SKM-1 (cell line): ENCODE measurements around the gene SRRM3.
"Not testable (repeated sequence)": the region's sequence is repeated elsewhere in the genome, so short reads cannot be mapped to it uniquely, and the experiment has no call there.

Experiments used
- DNase-seq: peaks from one replicate; lab custom pipeline; 2025; ENCODE audit not compliant: unreplicated experiment; lab: John Stamatoyannopoulos, UW

The SRRM3 gene

GRCh38 chr7:76189276-76189675, 12.4 kb upstream of the SRRM3 start:
- DNase-seq: no peak

- no peak for DNase-seq
These were observed 9.9 kb upstream of the SRRM3 start for GRCh38 chr7:76191783-76192240.

DNA sequence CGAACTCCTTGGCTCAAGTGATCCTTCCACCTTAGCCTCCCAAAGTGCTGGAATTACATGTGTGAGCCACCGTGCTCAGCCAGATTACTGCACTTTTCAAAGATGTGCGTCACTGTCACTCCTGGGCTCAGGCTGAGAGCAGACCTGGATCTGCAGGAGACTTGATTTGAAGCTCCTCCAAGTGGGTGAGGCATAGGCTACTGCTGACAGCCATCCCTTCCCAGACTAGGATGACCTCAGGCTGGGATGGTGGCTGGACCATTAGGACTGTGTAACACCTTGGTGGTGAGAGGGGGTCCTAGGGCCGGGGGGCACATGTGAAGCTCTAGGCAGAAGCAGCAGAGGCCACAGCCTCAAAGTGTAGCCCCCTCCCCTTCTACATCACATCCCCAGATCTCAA, 8.2 kb upstream of the SRRM3 start:
- no peak for DNase-seq

- no peak for DNase-seq
These were observed 7.8 kb upstream of the SRRM3 start for GRCh38 chr7:76193883-76194282.

DNA sequence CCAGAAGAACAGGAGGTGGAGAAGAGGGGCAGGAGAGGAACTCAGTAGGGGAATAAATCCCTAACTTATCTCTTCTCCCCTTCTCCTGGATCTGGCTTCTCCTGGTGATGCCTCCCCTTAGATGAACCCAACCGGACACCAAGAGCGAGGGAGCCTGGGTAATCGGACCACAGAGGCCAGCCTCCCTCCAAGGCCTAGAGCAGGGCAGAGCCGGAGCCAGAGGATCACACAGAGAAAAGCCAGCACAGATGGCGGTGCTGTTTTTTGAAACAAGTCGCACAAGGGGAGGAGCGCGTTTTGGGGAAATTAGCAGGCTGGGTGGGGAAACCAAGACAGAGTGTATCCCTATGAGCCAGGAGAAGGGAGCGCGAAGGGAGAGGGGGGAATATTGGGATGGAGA, 4.9 kb upstream of the SRRM3 start:
- no peak for DNase-seq

GRCh38 chr7:76198202-76198601, 3.5 kb upstream of the SRRM3 start:
- DNase-seq: no peak

- DNase-seq: no peak
These were observed 952 bp downstream of the SRRM3 start for GRCh38 chr7:76202666-76203030.

DNA sequence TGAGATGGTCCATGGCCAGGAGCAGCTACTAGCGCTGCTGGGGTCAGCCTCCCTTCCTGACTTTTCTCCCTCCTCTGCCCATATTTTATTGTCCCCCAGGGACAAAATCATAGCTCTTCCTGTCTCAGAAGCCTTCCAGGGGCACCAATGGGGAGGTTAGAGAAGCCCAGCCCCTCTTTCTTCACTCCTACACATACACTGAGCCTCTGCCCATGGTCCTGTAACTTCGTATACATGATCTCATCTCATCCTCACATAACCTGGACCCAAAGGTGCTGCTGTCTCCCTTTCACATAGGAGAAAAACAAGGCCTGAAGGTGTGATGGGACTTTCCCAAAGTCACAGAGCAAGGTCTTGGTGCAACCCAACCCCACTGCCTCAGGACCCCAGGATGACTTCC, 2.5 kb downstream of the SRRM3 start:
- no peak for DNase-seq

- no peak for DNase-seq
These were observed 4.9 kb downstream of the SRRM3 start for GRCh38 chr7:76206633-76207032.

- no peak for DNase-seq
These were observed 7.6 kb downstream of the SRRM3 start for GRCh38 chr7:76209310-76209709.

- no peak for DNase-seq
These were observed 9.5 kb downstream of the SRRM3 start for GRCh38 chr7:76211216-76211615.

GRCh38 chr7:76215349-76215748, 13.7 kb downstream of the SRRM3 start:
- DNase-seq: not testable (repeated sequence)

- no peak for DNase-seq
These were observed 14.8 kb downstream of the SRRM3 start for GRCh38 chr7:76216381-76217082.

DNA sequence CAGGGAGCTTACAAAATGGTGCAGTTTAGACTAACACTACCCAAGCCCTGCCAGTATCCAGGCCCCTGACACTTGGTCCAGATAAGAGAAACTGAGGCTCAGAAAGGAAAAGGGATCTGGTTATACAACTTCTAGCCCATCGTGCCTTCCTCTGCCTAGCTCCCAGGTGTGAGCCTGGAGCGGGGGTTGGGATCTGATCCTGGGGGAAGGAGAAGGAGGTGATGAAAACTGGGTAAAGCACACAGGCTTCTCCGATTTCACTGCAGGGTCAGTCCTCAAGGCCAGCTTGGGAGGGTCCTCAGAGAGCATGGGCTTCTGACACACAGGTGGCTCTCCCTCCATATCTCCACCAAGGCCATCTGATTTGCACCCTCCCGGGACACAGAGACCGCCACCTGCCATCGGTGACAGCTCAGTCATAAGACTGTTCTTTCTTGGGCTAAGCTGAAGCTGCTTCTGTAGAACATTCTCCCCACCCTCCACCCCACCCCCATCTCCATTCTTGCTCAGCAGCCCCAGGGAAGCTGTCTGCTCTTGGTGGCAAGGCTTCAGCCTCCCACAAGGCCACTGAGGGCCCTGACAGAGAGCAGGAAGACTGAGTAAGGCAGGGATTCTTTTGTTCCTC, 16.4 kb downstream of the SRRM3 start:
- no peak for DNase-seq

DNA sequence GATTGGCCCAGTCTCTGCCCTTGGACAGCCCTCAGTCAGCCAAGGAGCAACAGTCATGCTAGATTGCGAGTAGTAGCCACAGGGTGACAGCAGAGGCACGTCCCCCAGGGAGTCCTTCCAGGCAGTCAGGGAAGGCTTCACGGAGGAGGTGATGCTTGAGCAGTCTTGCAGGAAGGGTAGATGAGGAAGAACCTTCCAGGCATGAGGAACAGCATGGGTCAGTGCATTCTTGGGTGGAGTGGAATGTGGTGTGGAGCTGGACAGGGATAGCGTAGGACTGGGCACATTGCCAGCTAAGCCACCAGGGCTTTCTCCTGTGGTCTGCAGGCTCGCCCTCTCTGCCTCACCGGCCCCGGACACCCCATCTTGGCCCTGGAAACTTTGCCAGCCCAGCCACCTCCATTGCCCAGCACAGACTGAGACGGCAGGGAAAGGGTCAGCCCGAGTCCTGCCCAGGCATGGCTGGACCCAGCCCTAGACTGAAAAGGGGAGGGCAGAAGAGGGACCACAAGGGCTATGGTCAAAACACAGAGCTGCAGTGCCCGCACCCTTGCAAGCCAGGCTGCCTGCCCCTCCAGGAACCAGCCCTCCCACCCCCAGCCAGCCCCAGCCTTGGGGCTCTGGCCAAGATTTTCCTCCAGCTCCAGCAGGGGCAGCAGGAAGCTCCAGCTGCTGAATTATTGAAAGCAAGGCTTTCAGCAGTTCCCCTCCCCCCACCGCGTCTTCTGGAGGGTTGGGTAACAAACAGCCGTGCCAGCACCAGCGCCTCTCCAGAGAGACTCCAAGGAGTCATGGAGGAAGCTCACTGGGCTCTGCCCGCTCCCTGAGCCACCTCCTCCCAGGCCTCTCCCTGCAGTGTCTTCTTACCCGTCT, 18.7 kb downstream of the SRRM3 start:
- DNase-seq: no peak

GRCh38 chr7:76222333-76222732, 20.6 kb downstream of the SRRM3 start:
- no peak for DNase-seq

DNA sequence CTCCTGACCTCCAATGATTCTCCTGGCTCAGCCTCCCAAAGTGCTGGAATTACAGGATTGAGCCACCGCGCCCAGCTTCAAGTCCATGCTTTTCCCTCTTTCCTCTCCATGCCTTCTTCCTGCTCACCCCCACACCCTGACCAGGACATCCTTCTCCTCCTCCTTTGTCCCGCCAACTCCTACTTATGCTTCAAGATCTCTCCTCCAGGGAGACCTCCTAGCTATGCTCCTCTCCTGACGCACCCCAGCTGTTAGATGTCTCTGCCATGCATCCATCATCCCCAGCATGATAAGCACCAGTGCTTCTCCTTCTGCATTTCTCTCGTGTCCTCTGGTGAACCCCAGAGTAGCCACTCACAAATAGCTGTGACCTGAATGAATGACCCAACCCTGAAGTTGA, 21.1 kb downstream of the SRRM3 start:
- DNase-seq: no peak

DNA sequence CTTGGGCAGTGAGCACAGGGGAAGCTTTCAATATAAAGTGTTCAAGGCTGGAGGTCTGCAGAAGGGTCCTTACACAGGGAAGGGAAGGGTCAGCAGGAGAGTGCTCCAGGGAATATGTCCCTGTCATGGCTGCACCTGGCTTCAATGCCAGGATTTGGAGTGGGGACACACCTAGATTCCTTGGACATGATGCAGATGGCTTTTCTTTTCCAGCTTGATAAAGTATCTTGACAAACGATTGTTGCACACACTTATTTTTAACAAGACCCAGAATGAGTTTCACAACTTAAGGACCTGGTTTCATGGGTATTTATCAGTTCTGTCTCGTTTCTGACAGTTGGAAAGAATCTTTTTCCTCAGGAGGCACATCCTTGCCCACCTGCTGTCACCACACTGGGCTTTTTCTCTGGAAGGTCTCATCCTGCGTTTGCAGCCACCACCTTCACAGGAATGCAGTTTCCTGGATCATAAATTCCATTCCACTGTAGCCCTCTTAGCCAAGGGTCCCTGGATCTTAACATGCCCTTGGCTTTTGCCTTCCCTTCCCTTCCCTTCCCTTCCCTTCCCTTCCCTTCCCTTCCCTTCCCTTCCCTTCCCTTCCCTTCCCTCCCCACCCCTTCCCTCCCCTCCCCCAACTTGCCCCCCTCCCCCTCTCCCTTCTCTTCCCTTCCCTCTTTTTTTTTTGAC, 21.7 kb downstream of the SRRM3 start:
- DNase-seq: no peak

DNA sequence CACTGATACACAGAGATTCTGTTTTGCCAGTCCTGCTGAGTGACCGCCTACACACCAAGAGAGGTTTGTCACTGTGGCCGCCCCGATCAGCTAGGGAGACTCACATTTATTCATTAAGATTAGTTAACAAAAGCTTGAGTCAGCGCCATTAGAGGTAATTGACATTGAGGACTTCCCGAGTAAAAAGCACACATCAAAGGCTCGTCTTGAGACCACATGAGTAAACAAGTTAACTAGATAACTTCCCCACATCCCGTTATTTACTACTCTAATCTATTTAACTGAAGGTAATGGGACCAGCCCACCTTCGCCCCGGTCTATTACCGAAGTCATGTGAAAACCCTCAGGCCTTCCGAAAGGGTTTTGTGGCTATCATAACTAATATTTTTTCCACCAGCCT, 23.0 kb downstream of the SRRM3 start:
- DNase-seq: no peak

DNA sequence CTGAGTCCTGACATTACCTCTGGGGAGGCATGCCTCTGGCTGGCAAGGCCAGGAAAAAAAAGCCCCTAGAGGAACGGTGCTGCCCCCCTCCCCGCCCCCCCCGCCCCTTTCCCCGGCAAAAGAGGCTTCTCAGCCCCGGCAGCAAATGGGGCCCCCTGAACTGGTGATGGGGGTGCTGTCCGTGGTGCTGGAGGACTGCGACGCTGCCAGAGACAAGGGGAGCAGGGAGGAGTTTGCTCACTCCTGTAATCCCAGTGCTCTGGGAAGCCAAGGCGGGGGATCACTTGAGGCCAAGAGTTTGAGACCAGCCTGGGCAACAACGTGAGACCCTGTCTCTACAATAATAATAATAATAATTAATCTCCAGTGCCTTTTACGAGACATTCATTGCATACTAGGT, 23.7 kb downstream of the SRRM3 start:
- no peak for DNase-seq

DNA sequence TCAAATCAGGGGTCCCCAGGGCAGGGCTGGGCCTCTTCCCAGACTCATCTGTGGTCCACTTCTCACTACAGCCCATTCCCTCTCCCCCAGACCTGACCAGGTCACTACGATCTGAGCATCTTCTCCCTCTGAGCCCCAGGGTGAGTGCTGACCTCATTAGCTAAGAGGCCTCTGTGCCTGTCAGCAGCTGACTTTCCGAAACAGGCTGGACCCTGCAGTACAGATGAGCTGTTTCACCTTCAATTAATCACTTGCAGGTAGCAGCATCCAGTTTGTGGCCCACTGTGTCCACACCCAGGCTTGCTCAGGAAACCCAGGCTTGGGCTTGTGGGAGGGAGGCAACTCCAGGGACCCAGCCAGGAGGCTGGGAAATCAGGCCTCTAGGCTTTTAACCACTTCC, 24.3 kb downstream of the SRRM3 start:
- no peak for DNase-seq
